GM18517 (cell line): ENCODE results near the gene FAM222B.
"Not testable (repeated sequence)": the region's sequence is repeated elsewhere in the genome, so short reads cannot be mapped to it uniquely, and the experiment has no call there.

ENCODE experiments used
- ATAC-seq: cut with Tn5 transposase; IDR thresholded peaks from one replicate; pipeline ENCODE4 v1.9.1; 2021; ENCODE audit warnings: mild to moderate bottlenecking, moderate library complexity; ENCODE audit not compliant: unreplicated experiment

Gene FAM222B

GRCh38 chr17:28783161-28783560 lies 59.4 kb downstream of the FAM222B start:
- ATAC-seq: no peak

- not testable (repeated sequence) for ATAC-seq
Measured at GRCh38 chr17:28779601-28780000, 63.0 kb downstream of the FAM222B start.

- ATAC-seq: no peak
Measured at GRCh38 chr17:28777178-28777577, 65.4 kb downstream of the FAM222B start.

GRCh38 chr17:28774206-28774605 lies 68.4 kb downstream of the FAM222B start:
- ATAC-seq: no peak

GRCh38 chr17:28773736-28774135 lies 68.9 kb downstream of the FAM222B start:
- ATAC-seq: no peak

GRCh38 chr17:28765038-28765437 lies 77.6 kb downstream of the FAM222B start:
- no peak for ATAC-seq

GRCh38 chr17:28763804-28764266 lies 78.8 kb downstream of the FAM222B start:
- ATAC-seq: peak; percentile 42

- ATAC-seq: peak; percentile 55
Measured at GRCh38 chr17:28763137-28763799, 79.3 kb downstream of the FAM222B start.

GRCh38 chr17:28760601-28761562 lies 81.7 kb downstream of the FAM222B start:
- ATAC-seq: no peak

GRCh38 chr17:28759256-28759865 lies 83.2 kb downstream of the FAM222B start:
- ATAC-seq: no peak

- ATAC-seq: no peak
Measured at GRCh38 chr17:28758411-28759121, 84.0 kb downstream of the FAM222B start.

GRCh38 chr17:28756049-28756804 lies 86.4 kb downstream of the FAM222B start:
- no peak for ATAC-seq

- ATAC-seq: no peak
Measured at GRCh38 chr17:28755486-28755885, 87.1 kb downstream of the FAM222B start.

GRCh38 chr17:28751600-28752366 lies 90.8 kb downstream of the FAM222B start:
- no peak for ATAC-seq

GRCh38 chr17:28750178-28751047 lies 92.2 kb downstream of the FAM222B start:
- ATAC-seq: peak; percentile 67

GRCh38 chr17:28749516-28750177 lies 92.9 kb downstream of the FAM222B start:
- ATAC-seq: no peak

- no peak for ATAC-seq
Measured at GRCh38 chr17:28748852-28749515, 93.6 kb downstream of the FAM222B start.
